Mesendoderm (in vitro differentiated cells): ENCODE measurements around the gene KHDC1. TPM values are rescaled to one million over a fixed set of nuclear protein-coding genes. Genes with fewer than 3 reads are reported as not detected.
"Not testable (repeated sequence)": the region's sequence is repeated elsewhere in the genome, so short reads cannot be mapped to it uniquely, and the experiment has no call there.

Experiments used
- DNase-seq: peaks from one replicate; pipeline ENCODE4 v3.0.0; 2013
- H2AK5ac ChIP-seq: 2 replicates; pipeline ENCODE4 v1.6.1; 2013; ENCODE audit warnings: low read length, inconsistent platforms
- H2BK120ac ChIP-seq: 2 replicates; pipeline ENCODE4 v1.6.1; 2013; ENCODE audit warnings: low read depth, mild to moderate bottlenecking, low read length, moderate library complexity, mixed read lengths
- H2BK15ac ChIP-seq: replicated peaks from 2 replicates; pipeline ENCODE4 v1.6.1; 2013; ENCODE audit warnings: low read depth, mild to moderate bottlenecking, moderate library complexity
- H2BK5ac ChIP-seq: 2 replicates; pipeline ENCODE4 v1.6.1; 2013; ENCODE audit warnings: low read length, inconsistent platforms
- H3K18ac ChIP-seq: 2 replicates; pipeline ENCODE4 v1.6.1; 2013; ENCODE audit warnings: mild to moderate bottlenecking, low read length, mixed read lengths
- H3K23ac ChIP-seq: one replicate; pipeline ENCODE4 v1.6.1; 2013; ENCODE audit warnings: low read length
- H3K27ac ChIP-seq: 2 replicates; pipeline ENCODE4 v1.5.1; 2013; ENCODE audit warnings: low read depth, mild to moderate bottlenecking, inconsistent platforms, low read length, moderate library complexity
- H3K27me3 ChIP-seq: 2 replicates; pipeline ENCODE4 v1.6.1; 2013; ENCODE audit warnings: low read length, control low read depth, mild to moderate bottlenecking, inconsistent platforms; ENCODE audit not compliant: insufficient read depth, poor library complexity
- H3K36me3 ChIP-seq: 2 replicates; pipeline ENCODE4 v1.6.1; 2013; ENCODE audit warnings: low read length, inconsistent platforms; ENCODE audit not compliant: control insufficient read depth, insufficient read depth
- H3K4ac ChIP-seq: one replicate; pipeline ENCODE4 v1.6.1; 2013; ENCODE audit warnings: low read depth, mild to moderate bottlenecking, low read length, moderate library complexity
- H3K4me1 ChIP-seq: 2 replicates; pipeline ENCODE4 v1.6.1; 2013; ENCODE audit warnings: low read depth, low read length, inconsistent platforms; ENCODE audit not compliant: control insufficient read depth
- H3K4me2 ChIP-seq: 2 replicates; pipeline ENCODE4 v1.6.1; 2013; ENCODE audit warnings: low read length
- H3K4me3 ChIP-seq: 2 replicates; pipeline ENCODE4 v1.5.1; 2013; ENCODE audit warnings: mild to moderate bottlenecking, low read length
- H3K56ac ChIP-seq: one replicate; pipeline ENCODE4 v1.6.1; 2013; ENCODE audit warnings: low read length
- H3K79me1 ChIP-seq: 2 replicates; pipeline ENCODE4 v1.6.1; 2013; ENCODE audit warnings: low read length, inconsistent platforms
- H3K79me2 ChIP-seq: 2 replicates; pipeline ENCODE4 v1.6.1; 2013; ENCODE audit warnings: mild to moderate bottlenecking, low read length; ENCODE audit not compliant: control insufficient read depth, insufficient read depth
- H3K9ac ChIP-seq: 2 replicates; pipeline ENCODE4 v1.6.1; 2013; ENCODE audit warnings: low read length, inconsistent platforms
- H4K5ac ChIP-seq: one replicate; pipeline ENCODE4 v1.6.1; 2013; ENCODE audit warnings: low read length
- H4K8ac ChIP-seq: one replicate; pipeline ENCODE4 v1.6.1; 2013; ENCODE audit warnings: low read depth, mild to moderate bottlenecking, control low read depth, low read length, moderate library complexity
- WGBS: extraction: QIAGEN DNeasy Blood & Tissue Kit; methylation state at CpG from one replicate; pipeline ENCODE4 v1.1.7; 2013; ENCODE audit warnings: low lambda C conversion rate, missing lambda C conversion rate; ENCODE audit not compliant: insufficient coverage; ENCODE audit errors: extremely low coverage; 5-methylcytosine and 5-hydroxymethylcytosine counted together
- polyA plus RNA-seq, 2 experiments: library from polyadenylated mRNA; stranded (reverse); fragments of 200-250 nt; gene quantifications; one replicate each; pipeline ENCODE4 v1.2.3, GENCODE V29; 2013

The KHDC1 gene
- 3.5 TPM for polyA plus RNA-seq (2013, experiment 1 of 2)
- polyA plus RNA-seq (2013, experiment 2 of 2) = 3.5 TPM

GRCh38 chr6:73262671-73263569 is at the start of gene KHDC1:
TSS of gene KHDC1 (minus strand) at chr6:73263196. CDS start at chr6:73242517, 20,679 bp downstream.
- Histone ChIP-seq H3K36me3 (no peaks in the 10 kb centered on the region), H3K27me3 (no peaks in the 10 kb centered on the region), H3K18ac (peak within 1 kb of the TSS; percentile 91), H3K4me2 (peak within 1 kb of the TSS; percentile 88), H3K4me1 (peaks cover 3% of the 10 kb centered on the region), H2BK120ac (no peak within 1 kb of the TSS), H4K8ac (peak within 1 kb of the TSS; percentile 90), H2BK5ac (no peak within 1 kb of the TSS), H3K4me3 (peak within 1 kb of the TSS; percentile 60), H2AK5ac (no peak within 1 kb of the TSS), H3K23ac (no peak within 1 kb of the TSS), H2BK15ac (no peak within 1 kb of the TSS), H4K5ac (no peak within 1 kb of the TSS), H3K4ac (peak within 1 kb of the TSS; percentile 65), H3K27ac (peak within 1 kb of the TSS; percentile 53), H3K56ac (peak within 1 kb of the TSS; percentile 95), H3K79me2 (no peaks in the 10 kb centered on the region), H3K9ac (peak within 1 kb of the TSS; percentile 90), H3K79me1 (peaks cover 2% of the 10 kb centered on the region)
- WGBS = no CpG with 5 or more reads among the region's 63 CpGs
- DNase-seq = peak; percentile 84

- H2BK5ac ChIP-seq, H3K18ac ChIP-seq, H3K4me2 ChIP-seq, H2AK5ac ChIP-seq, H3K36me3 ChIP-seq, H3K79me2 ChIP-seq, H3K27me3 ChIP-seq, H3K9ac ChIP-seq, H3K79me1 ChIP-seq, H2BK120ac ChIP-seq, H4K5ac ChIP-seq, H3K27ac ChIP-seq, H3K4ac ChIP-seq, H4K8ac ChIP-seq, H3K4me3 ChIP-seq, H3K56ac ChIP-seq, DNase-seq, H3K4me1 ChIP-seq, H3K23ac ChIP-seq, H2BK15ac ChIP-seq: not testable (repeated sequence)
- no CpG with 5 or more reads among the region's 4 CpGs for WGBS
Measured at GRCh38 chr6:73310503-73310845, 47.5 kb upstream of the KHDC1 start.

- peak; percentile 68 for DNase-seq
- peak overlapping the region; percentile 11 for H3K18ac ChIP-seq
- WGBS = no CpG with 5 or more reads among the region's 59 CpGs
- no peak overlapping the region for H2BK5ac ChIP-seq
- H3K9ac ChIP-seq = peak overlapping the region; percentile 90
- H3K79me1 ChIP-seq = peaks cover 5% of the 10 kb centered on the region
- no peak overlapping the region for H3K4ac ChIP-seq
- no peak overlapping the region for H4K5ac ChIP-seq
- H2BK15ac ChIP-seq = no peak overlapping the region
- no peaks in the 10 kb centered on the region for H3K27me3 ChIP-seq
- H2AK5ac ChIP-seq = no peak overlapping the region
- no peaks in the 10 kb centered on the region for H3K4me1 ChIP-seq
- H3K4me2 ChIP-seq = peak overlapping the region; percentile 96
- H3K4me3 ChIP-seq = peak overlapping the region; percentile 67
- H3K79me2 ChIP-seq = peaks cover 3% of the 10 kb centered on the region
- H3K36me3 ChIP-seq = no peaks in the 10 kb centered on the region
- H3K27ac ChIP-seq = no peak overlapping the region
- H2BK120ac ChIP-seq = no peak overlapping the region
- H3K23ac ChIP-seq = peak overlapping the region; percentile 68
- peak overlapping the region; percentile 95 for H3K56ac ChIP-seq
- no peak overlapping the region for H4K8ac ChIP-seq
Measured at GRCh38 chr6:73309785-73310502, 46.9 kb upstream of the KHDC1 start.

- H3K79me1 ChIP-seq = peaks cover 5% of the 10 kb centered on the region
- no peak overlapping the region for H3K4ac ChIP-seq
- H2BK120ac ChIP-seq = no peak overlapping the region
- peak overlapping the region; percentile 95 for H3K56ac ChIP-seq
- peak overlapping the region; percentile 67 for H3K4me3 ChIP-seq
- no peaks in the 10 kb centered on the region for H3K36me3 ChIP-seq
- H3K9ac ChIP-seq = peak overlapping the region; percentile 90
- H3K4me2 ChIP-seq = peak overlapping the region; percentile 96
- no peaks in the 10 kb centered on the region for H3K27me3 ChIP-seq
- no peak overlapping the region for H2BK15ac ChIP-seq
- WGBS = no CpG with 5 or more reads among the region's 13 CpGs
- H3K4me1 ChIP-seq = no peaks in the 10 kb centered on the region
- peaks cover 3% of the 10 kb centered on the region for H3K79me2 ChIP-seq
- H3K27ac ChIP-seq = no peak overlapping the region
- H4K5ac ChIP-seq = peak overlapping the region; percentile 29
- H2AK5ac ChIP-seq = no peak overlapping the region
- DNase-seq = no peak
- H3K18ac ChIP-seq = no peak overlapping the region
- H4K8ac ChIP-seq = no peak overlapping the region
- peak overlapping the region; percentile 15 for H3K23ac ChIP-seq
- no peak overlapping the region for H2BK5ac ChIP-seq
Measured at GRCh38 chr6:73309535-73309784, 46.5 kb upstream of the KHDC1 start.

GRCh38 chr6:73308712-73309534 is 45.9 kb upstream of the KHDC1 start:
- Histone ChIP-seq H3K23ac (no peak overlapping the region), H2BK120ac (no peak overlapping the region), H2BK5ac (no peak overlapping the region), H3K9ac (peak overlapping the region; percentile 90), H4K5ac (peak overlapping the region; percentile 29), H3K4ac (no peak overlapping the region), H2AK5ac (no peak overlapping the region), H3K36me3 (no peaks in the 10 kb centered on the region), H3K56ac (peak overlapping the region; percentile 95), H3K4me2 (peak overlapping the region; percentile 96), H3K4me1 (no peaks in the 10 kb centered on the region), H3K27ac (no peak overlapping the region), H3K79me2 (peaks cover 3% of the 10 kb centered on the region), H3K27me3 (no peaks in the 10 kb centered on the region), H2BK15ac (no peak overlapping the region), H3K4me3 (peak overlapping the region; percentile 67), H4K8ac (no peak overlapping the region), H3K79me1 (peaks cover 5% of the 10 kb centered on the region), H3K18ac (no peak overlapping the region)
- no CpG with 5 or more reads among the region's 26 CpGs for WGBS
- peak; percentile 78 for DNase-seq
